Common myeloid progenitor, CD34-positive (primary cell): ENCODE data around the gene ZNF593.

Experiments
- CTCF ChIA-PET: fragments of 350-600 bp; sonication (Branson Sonifier 250); formaldehyde crosslinking; loops from one replicate; lab custom pipeline; 2021; ENCODE audit warnings: antibody characterized with exemption; lab: Charles Lee
- POLR2A ChIA-PET: fragments of 350-600 bp; sonication (Branson Sonifier 250); formaldehyde crosslinking; loops from one replicate; lab custom pipeline; 2021; ENCODE audit warnings: antibody characterized with exemption; lab: Charles Lee
- DNase-seq, 3 donors: peaks; one replicate each; pipeline versions ENCODE4 v3.0.0 to v3.0.0-alpha.2; 2013
- H3K27ac ChIP-seq, 2 experiments: 1 replicate in 1 of 2; 2 replicates in 1 of 2; pipeline ENCODE4 v1.7.0; 2013; ENCODE audit warnings: inconsistent platforms in 2 of 2, low read length in 2 of 2, mild to moderate bottlenecking in 2 of 2, low read depth in 1 of 2, moderate library complexity in 1 of 2; ENCODE audit not compliant: severe bottlenecking in 2 of 2, insufficient read depth in 1 of 2, poor library complexity in 1 of 2
- H3K27me3 ChIP-seq, 5 experiments: replicated peaks in 2 of 5; 1 replicate in 3 of 5; 2 replicates in 2 of 5; pipeline versions ENCODE4 v1.6.1 to v1.7.0; 2013; ENCODE audit warnings: low read length in 4 of 5, mild to moderate bottlenecking in 2 of 5, moderate library complexity in 2 of 5, inconsistent platforms in 1 of 5; ENCODE audit not compliant: insufficient read depth in 5 of 5, control insufficient read depth in 4 of 5
- H3K36me3 ChIP-seq, 4 experiments: 1 replicate in 2 of 4; 2 replicates in 2 of 4; pipeline versions ENCODE4 v1.6.1 to v1.7.0; 2013; ENCODE audit warnings: low read length in 3 of 4, control low read depth in 1 of 4, mild to moderate bottlenecking in 1 of 4; ENCODE audit not compliant: control insufficient read depth in 4 of 4, insufficient read depth in 4 of 4
- H3K4me1 ChIP-seq, 4 experiments: 1 replicate in 3 of 4; 2 replicates in 1 of 4; pipeline versions ENCODE4 v1.6.1 to v1.7.1; 2013; ENCODE audit warnings: low read length in 3 of 4, mild to moderate bottlenecking in 3 of 4, control low read depth in 1 of 4, inconsistent platforms in 1 of 4, moderate library complexity in 1 of 4; ENCODE audit not compliant: control insufficient read depth in 4 of 4, insufficient read depth in 4 of 4; ENCODE audit errors: control extremely low read depth in 1 of 4
- H3K4me3 ChIP-seq, 7 experiments: 1 replicate in 4 of 7; 2 replicates in 3 of 7; pipeline versions ENCODE4 v1.5.1 to v1.7.0; 2013; ENCODE audit warnings: mild to moderate bottlenecking in 7 of 7, low read length in 6 of 7, moderate library complexity in 6 of 7, inconsistent platforms in 2 of 7, low read depth in 2 of 7, control low read depth in 1 of 7; ENCODE audit not compliant: insufficient read depth in 4 of 7, control insufficient read depth in 1 of 7; ENCODE audit errors: extremely low read depth in 1 of 7
- H3K9me3 ChIP-seq, 5 experiments: 1 replicate in 4 of 5; 2 replicates in 1 of 5; pipeline versions ENCODE4 v1.6.1 to v1.7.1; 2013; ENCODE audit warnings: low read length in 4 of 5, mild to moderate bottlenecking in 2 of 5, inconsistent platforms in 1 of 5, low read depth in 1 of 5, moderate library complexity in 1 of 5; ENCODE audit not compliant: control insufficient read depth in 4 of 5, insufficient read depth in 2 of 5; ENCODE audit errors: control extremely low read depth in 1 of 5
- WGBS: methylation state at CpG from one replicate; pipeline ENCODE4 v1.1.5; 2013; ENCODE audit not compliant: insufficient coverage; 5-methylcytosine and 5-hydroxymethylcytosine counted together

ZNF593 gene

GRCh38 chr1:26158908-26159742 lies 10.6 kb upstream of the ZNF593 start, which contains the start of gene FAM110D:
Gene FAM110D, plus strand, starts transcription at chr1:26159079. Its CDS starts 2,213 bp downstream, at chr1:26161292.
- 54% methylated on average over 6 of the region's 6 CpGs for WGBS
- Histone ChIP-seq H3K36me3 (no peaks in the 10 kb centered on the region), H3K9me3 (no peaks in the 10 kb centered on the region), H3K4me1 (peaks cover 0 to 67% (median 57%) of the 10 kb centered on the region in 4 experiments), H3K4me3 (peak within 1 kb of the TSS in 1 of 7 experiments; percentile 52), H3K27ac (no peak within 1 kb of the TSS), H3K27me3 (peaks cover 0 to 38% (median 14%) of the 10 kb centered on the region in 5 experiments)
- ChIA-PET POLR2A (no interaction called here), CTCF (interaction anchor here (5.7 kb wide), 1 partner anchor 12 kb away, joined by 56 read pairs; no protein-coding TSS in a partner anchor)
- DNase-seq = no peak

- no peak overlapping the region for H3K27ac ChIP-seq
- WGBS = 70% methylated on average over 3 of the region's 4 CpGs
- no peak overlapping the region for H3K4me3 ChIP-seq
- peaks cover 0 to 70% (median 60%) of the 10 kb centered on the region in 4 experiments for H3K4me1 ChIP-seq
- DNase-seq = no peak
- peaks cover 0 to 37% (median 14%) of the 10 kb centered on the region in 5 experiments for H3K27me3 ChIP-seq
- POLR2A ChIA-PET = interaction anchor here (0.5 kb wide), 1 partner anchor 34 kb away, joined by 3 read pairs; no protein-coding TSS in a partner anchor
- CTCF ChIA-PET = no interaction called here
- no peaks in the 10 kb centered on the region for H3K9me3 ChIP-seq
- H3K36me3 ChIP-seq = no peaks in the 10 kb centered on the region
These were observed 10.0 kb upstream of the ZNF593 start for GRCh38 chr1:26159743-26160039.

GRCh38 chr1:26160527-26161414 lies 8.9 kb upstream of the ZNF593 start:
- Histone ChIP-seq H3K4me1 (peaks cover 0 to 68% (median 51%) of the 10 kb centered on the region in 4 experiments), H3K9me3 (no peaks in the 10 kb centered on the region), H3K4me3 (peak overlapping the region in 4 of 7 experiments; percentile 61 to 74 (median 69)), H3K27me3 (peaks cover 0 to 30% (median 14%) of the 10 kb centered on the region in 5 experiments), H3K27ac (peak overlapping the region in 1 of 2 experiments; percentile 5), H3K36me3 (no peaks in the 10 kb centered on the region)
- CTCF ChIA-PET = interaction anchor here (0.8 to 3.0 kb wide), 5 partner anchors 9 to 58 kb away, joined by 3 to 13 read pairs (median 4); partner anchors contain the start of gene ZNF593
- POLR2A ChIA-PET = no interaction called here
- WGBS = 73% methylated on average over 13 of the region's 18 CpGs
- peak in 1 of 3 donors; percentile 58 for DNase-seq

- H3K4me3 ChIP-seq = peak overlapping the region; percentile 46 to 74 (median 64)
- no peaks in the 10 kb centered on the region for H3K36me3 ChIP-seq
- ChIA-PET POLR2A (no interaction called here), CTCF (interaction anchor here (1.1 to 3.0 kb wide), 7 partner anchors 8 to 58 kb away, joined by 3 to 13 read pairs (median 4); partner anchors contain the start of gene ZNF593)
- 6% methylated on average over 76 of the region's 98 CpGs for WGBS
- H3K27ac ChIP-seq = peak overlapping the region in 1 of 2 experiments; percentile 5
- H3K9me3 ChIP-seq = no peaks in the 10 kb centered on the region
- peaks cover 0 to 60% (median 43%) of the 10 kb centered on the region in 4 experiments for H3K4me1 ChIP-seq
- DNase-seq = peak; percentile 48 to 75 (median 60)
- H3K27me3 ChIP-seq = peaks cover 0 to 22% (median 11%) of the 10 kb centered on the region in 5 experiments
These were observed 8.1 kb upstream of the ZNF593 start for GRCh38 chr1:26161415-26162219.

- H3K4me3 ChIP-seq = peak overlapping the region; percentile 26 to 74 (median 64)
These were observed 7.4 kb upstream of the ZNF593 start for GRCh38 chr1:26162220-26162709.

GRCh38 chr1:26163684-26164035 lies 6.0 kb upstream of the ZNF593 start:
- Histone ChIP-seq H3K27ac (no peak overlapping the region), H3K36me3 (no peaks in the 10 kb centered on the region), H3K27me3 (peaks cover 0 to 22% (median 11%) of the 10 kb centered on the region in 5 experiments), H3K9me3 (no peaks in the 10 kb centered on the region), H3K4me1 (peaks cover 0 to 49% (median 34%) of the 10 kb centered on the region in 4 experiments), H3K4me3 (peak overlapping the region in 4 of 7 experiments; percentile 32 to 71 (median 60))
- POLR2A ChIA-PET = no interaction called here
- CTCF ChIA-PET = interaction anchor here (0.7 to 2.1 kb wide), 8 partner anchors 9 to 201 kb away, joined by 3 to 6 read pairs (median 4); no protein-coding TSS in a partner anchor
- WGBS = 73% methylated on average over 9 of the region's 9 CpGs
- no peak for DNase-seq

More at GRCh38 chr1:26162220-26162709, 7.4 kb upstream of the ZNF593 start:
- Histone ChIP-seq H3K27me3 (peaks cover 0 to 22% (median 11%) of the 10 kb centered on the region in 5 experiments), H3K27ac (no peak overlapping the region), H3K4me1 (peaks cover 0 to 55% (median 38%) of the 10 kb centered on the region in 4 experiments), H3K9me3 (no peaks in the 10 kb centered on the region), H3K36me3 (no peaks in the 10 kb centered on the region)
- ChIA-PET POLR2A (no interaction called here), CTCF (interaction anchor here (1.3 to 3.0 kb wide), 6 partner anchors 10 to 126 kb away, joined by 3 to 13 read pairs (median 5); no protein-coding TSS in a partner anchor)
- 40% methylated on average over 17 of the region's 21 CpGs for WGBS
- no peak for DNase-seq
